KMS-11 (cell line): Measurements from ENCODE around the gene NCKAP5.

Experiments used
- H2AFZ ChIP-seq: fragments of 200-600 bp; sonication (generic); 2 replicates; pipeline ENCODE4 v1.6.1; 2016; ENCODE audit warnings: antibody characterized with exemption, mixed run types, low read depth
- H3K27ac ChIP-seq: fragments of 200-600 bp; sonication (generic); 2 replicates; pipeline ENCODE4 v1.6.1; 2016; ENCODE audit warnings: mild to moderate bottlenecking, mixed run types
- H3K27me3 ChIP-seq: fragments of 200-600 bp; sonication (generic); 2 replicates; pipeline ENCODE4 v1.6.1; 2017; ENCODE audit warnings: mild to moderate bottlenecking, low read depth, mixed run types, moderate library complexity; ENCODE audit not compliant: insufficient read depth
- H3K36me3 ChIP-seq: fragments of 200-600 bp; sonication (generic); 2 replicates; pipeline ENCODE4 v1.6.1; 2017; ENCODE audit warnings: mild to moderate bottlenecking, mixed run types; ENCODE audit not compliant: insufficient read depth
- H3K4me1 ChIP-seq: fragments of 200-600 bp; sonication (generic); 2 replicates; pipeline ENCODE4 v1.6.1; 2016; ENCODE audit warnings: mild to moderate bottlenecking, low read depth, mixed run types; ENCODE audit not compliant: poor library complexity, severe bottlenecking
- H3K4me2 ChIP-seq: fragments of 200-600 bp; sonication (generic); 2 replicates; pipeline ENCODE4 v1.7.0; 2016; ENCODE audit warnings: mild to moderate bottlenecking, mixed run types
- H3K4me3 ChIP-seq: fragments of 200-600 bp; sonication (generic); IDR thresholded peaks from 2 replicates; pipeline ENCODE4 v1.6.1; 2017; ENCODE audit warnings: low read depth, low read length, mixed read lengths; ENCODE audit not compliant: insufficient read depth
- H3K79me2 ChIP-seq: fragments of 200-600 bp; sonication (generic); 2 replicates; pipeline ENCODE4 v1.6.1; 2016; ENCODE audit warnings: low read depth, mixed run types; ENCODE audit not compliant: insufficient read depth
- H3K9ac ChIP-seq: fragments of 200-600 bp; sonication (generic); 2 replicates; pipeline ENCODE4 v1.6.1; 2016; ENCODE audit warnings: mild to moderate bottlenecking, mixed run types
- H4K20me1 ChIP-seq: fragments of 200-600 bp; sonication (generic); 2 replicates; pipeline ENCODE4 v1.6.1; 2016; ENCODE audit warnings: mild to moderate bottlenecking, mixed run types; ENCODE audit not compliant: insufficient read depth
- CTCF ChIP-seq: fragments of 200-600 bp; sonication (generic); conservative IDR thresholded peaks from 2 replicates; pipeline ENCODE4 v1.6.1; 2017; ENCODE audit warnings: low read depth, mild to moderate bottlenecking, antibody characterized with exemption, low read length, moderate library complexity, mixed read lengths

NCKAP5 gene

GRCh38 chr2:133158442-133158841 is 409.8 kb downstream of the NCKAP5 start:
- no peak overlapping the region for H3K4me2 ChIP-seq
- peaks cover 4% of the 10 kb centered on the region for H3K4me1 ChIP-seq
- no peaks in the 10 kb centered on the region for H3K79me2 ChIP-seq
- no peaks in the 10 kb centered on the region for H3K36me3 ChIP-seq
- no peak overlapping the region for H2AFZ ChIP-seq
- no peaks in the 10 kb centered on the region for H4K20me1 ChIP-seq
- no peak overlapping the region for H3K4me3 ChIP-seq
- H3K27ac ChIP-seq: no peak overlapping the region
- no peak for TF ChIP-seq CTCF
- H3K27me3 ChIP-seq: no peaks in the 10 kb centered on the region
- H3K9ac ChIP-seq: no peak overlapping the region

DNA sequence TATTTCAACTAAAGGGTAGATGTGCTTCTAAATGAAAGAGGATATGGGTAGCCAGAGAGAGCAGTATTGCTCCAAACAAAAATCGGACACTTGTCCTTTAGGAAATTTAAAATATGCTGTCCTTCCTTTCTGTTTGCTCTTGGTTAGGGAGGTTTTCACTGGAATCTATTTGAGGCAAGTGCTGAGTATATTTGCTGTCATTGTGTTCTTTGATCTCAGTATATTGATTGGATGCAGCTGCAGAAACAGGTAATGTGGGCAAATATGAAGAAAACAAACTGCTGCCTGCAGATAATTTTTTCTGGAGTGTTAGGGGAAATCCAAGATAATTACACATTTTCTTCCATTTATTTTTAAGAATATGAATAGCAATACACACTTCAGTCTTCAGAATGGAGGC is 410.2 kb downstream of the NCKAP5 start:
- Histone ChIP-seq H4K20me1 (no peaks in the 10 kb centered on the region), H2AFZ (no peak overlapping the region), H3K36me3 (no peaks in the 10 kb centered on the region), H3K4me1 (peaks cover 4% of the 10 kb centered on the region), H3K79me2 (no peaks in the 10 kb centered on the region), H3K27ac (no peak overlapping the region), H3K27me3 (no peaks in the 10 kb centered on the region), H3K4me3 (no peak overlapping the region), H3K9ac (no peak overlapping the region), H3K4me2 (no peak overlapping the region)
- no peak for TF ChIP-seq CTCF

- Histone ChIP-seq H3K4me1 (peaks cover 4% of the 10 kb centered on the region), H2AFZ (no peak overlapping the region), H3K4me3 (no peak overlapping the region), H3K36me3 (no peaks in the 10 kb centered on the region), H3K9ac (no peak overlapping the region), H3K27ac (no peak overlapping the region), H3K4me2 (no peak overlapping the region), H3K27me3 (no peaks in the 10 kb centered on the region), H3K79me2 (no peaks in the 10 kb centered on the region), H4K20me1 (no peaks in the 10 kb centered on the region)
- no peak for TF ChIP-seq CTCF
These were observed 411.1 kb downstream of the NCKAP5 start for GRCh38 chr2:133157141-133157540.

DNA sequence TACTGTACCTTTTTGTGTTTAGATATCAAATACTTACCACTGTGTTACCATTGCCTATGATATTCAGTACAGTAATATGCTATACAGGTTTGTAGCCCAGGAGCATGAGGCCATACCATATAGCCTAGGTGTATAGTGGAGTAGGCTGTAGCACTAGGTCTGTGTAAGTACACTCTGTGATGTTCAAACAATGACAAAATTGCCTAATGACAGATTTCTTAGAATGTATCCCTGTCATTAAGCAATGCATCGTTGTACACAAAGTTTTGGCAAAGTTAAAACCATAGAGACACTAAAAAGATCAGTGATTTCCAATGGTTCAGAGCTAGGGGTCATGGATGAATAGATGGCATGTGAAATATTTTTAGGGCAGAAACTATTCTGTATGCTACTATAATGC is 415.5 kb downstream of the NCKAP5 start:
- Histone ChIP-seq H4K20me1 (no peaks in the 10 kb centered on the region), H3K27me3 (no peaks in the 10 kb centered on the region), H3K36me3 (no peaks in the 10 kb centered on the region)

More for the DNA sequence above, 415.5 kb downstream of the NCKAP5 start:
- Histone ChIP-seq H3K4me2 (no peak overlapping the region), H3K4me1 (no peaks in the 10 kb centered on the region), H3K4me3 (no peak overlapping the region), H3K79me2 (no peaks in the 10 kb centered on the region), H3K27ac (no peak overlapping the region), H3K9ac (no peak overlapping the region), H2AFZ (no peak overlapping the region)
- TF ChIP-seq CTCF: no peak
